Right lobe of liver (tissue), 6 donors: Measurements from ENCODE around the gene TLR10. TPM values are rescaled to one million over a fixed set of nuclear protein-coding genes. Genes with fewer than 3 reads are reported as not detected.

ENCODE experiments used
- ATAC-seq, 4 donors: fragments of 200-7000 bp; cut with Tn5 transposase; one replicate each; pipeline ENCODE4 v1.9.1; 2020; ENCODE audit warnings: mild to moderate bottlenecking in 4 of 4, moderate library complexity in 4 of 4
- DNase-seq, 3 donors: peaks; one replicate each; pipeline ENCODE4 v3.0.0-alpha.2; 2020
- H3K27ac ChIP-seq, 3 donors: fragments of 200-600 bp; one replicate each; pipeline ENCODE4 v1.8.0; 2022
- H3K27me3 ChIP-seq, 2 donors: fragments of 200-600 bp; one replicate each; pipeline ENCODE4 v1.8.0; 2022
- H3K36me3 ChIP-seq, 4 donors: fragments of 200-600 bp; sonication (generic) in 1 of 4; one replicate each; pipeline versions ENCODE4 v1.5.1 to v1.8.0; 2017 to 2022; ENCODE audit warnings: control low read depth in 1 of 4
- H3K4me1 ChIP-seq, 4 donors: fragments of 200-600 bp; sonication (generic) in 1 of 4; one replicate each; pipeline versions ENCODE4 v1.5.1 to v1.8.0; 2017 to 2022; ENCODE audit warnings: control low read depth in 1 of 4
- H3K4me3 ChIP-seq, 3 donors: fragments of 200-600 bp; one replicate each; pipeline ENCODE4 v1.8.0; 2022
- H3K9me3 ChIP-seq, 4 donors: fragments of 200-600 bp; sonication (generic) in 1 of 4; one replicate each; pipeline versions ENCODE4 v1.5.1 to v1.8.0; 2017 to 2022; ENCODE audit warnings: control low read depth in 1 of 4
- CTCF ChIP-seq, 4 donors: fragments of 200-600 bp in 3 of 4; fragments of 450-650 bp in 1 of 4; IDR thresholded peaks; one replicate each; pipeline versions ENCODE4 v1.5.1 to v1.8.0; 2016 to 2022; ENCODE audit warnings: antibody characterized with exemption in 4 of 4, mild to moderate bottlenecking in 2 of 4
- POLR2A ChIP-seq: fragments of 450-650 bp; IDR thresholded peaks from one replicate; pipeline ENCODE4 v1.6.1; 2017; ENCODE audit warnings: antibody characterized with exemption, mild to moderate bottlenecking
- WGBS: methylation state at CpG from one replicate; pipeline ENCODE4 v1.1.6; 2018; ENCODE audit warnings: low coverage, low lambda C conversion rate; ENCODE audit not compliant: insufficient coverage; ENCODE audit errors: missing lambda C conversion rate; 5-methylcytosine and 5-hydroxymethylcytosine counted together
- intact Hi-C, 2 donors: fragments of 100-400 bp; cut with DNase I; formaldehyde crosslinking; loops; one replicate each; pipeline versions ENCODE4 v1.11.2 to v1.14.1; 2022
- total RNA-seq, 6 experiments: library from RNA; depleted of rRNA in 2 of 6; stranded (reverse); fragments of >200 nt in 2 of 6; fragmentation: NEBNext Ultra II Directional in 3 of 6; extraction: Animal tissue kit (Norgen Biotek cat#: 25700) in 3 of 6; gene quantifications; one replicate each; pipeline versions ENCODE4 v1.1.0 to v1.2.4, GENCODE V29; 2016 to 2023
- donor health status: DM: no; HTN: yes; CAD: no.
- donor health status: DM: no; HTN: no; CAD: no.
- donor health status: DM: no; HTN: no; CAD: no.
- donor health status: DM: no; HTN: yes; CAD: no.
- donor health status: DM: no; HTN: yes; CAD: no.

TLR10 gene
- total RNA-seq, 6 experiments from 2014 or later: 0.16 to 0.68 (median 0.39) TPM; not detected in 2

- H3K4me1 ChIP-seq: peaks cover 0 to 29% (median 5%) of the 10 kb centered on the region in 4 donors
- WGBS: 73% methylated on average over 8 of the region's 8 CpGs
- DNase-seq (no peak), ATAC-seq (peak; percentile 14 to 52 (median 36))
- intact Hi-C loops: no loop called here
- no peak overlapping the region for H3K4me3 ChIP-seq
- H3K27me3 ChIP-seq: no peaks in the 10 kb centered on the region
- peak overlapping the region in 1 of 3 donors; percentile 1 for H3K27ac ChIP-seq
- no peak for TF ChIP-seq CTCF (IDR thresholded peaks at IDR 0.05)
- no peak for TF ChIP-seq POLR2A
- H3K9me3 ChIP-seq: no peaks in the 10 kb centered on the region
- H3K36me3 ChIP-seq: no peaks in the 10 kb centered on the region
These were observed 3.2 kb upstream of the TLR10 start for GRCh38 chr4:38785901-38786402.

DNA sequence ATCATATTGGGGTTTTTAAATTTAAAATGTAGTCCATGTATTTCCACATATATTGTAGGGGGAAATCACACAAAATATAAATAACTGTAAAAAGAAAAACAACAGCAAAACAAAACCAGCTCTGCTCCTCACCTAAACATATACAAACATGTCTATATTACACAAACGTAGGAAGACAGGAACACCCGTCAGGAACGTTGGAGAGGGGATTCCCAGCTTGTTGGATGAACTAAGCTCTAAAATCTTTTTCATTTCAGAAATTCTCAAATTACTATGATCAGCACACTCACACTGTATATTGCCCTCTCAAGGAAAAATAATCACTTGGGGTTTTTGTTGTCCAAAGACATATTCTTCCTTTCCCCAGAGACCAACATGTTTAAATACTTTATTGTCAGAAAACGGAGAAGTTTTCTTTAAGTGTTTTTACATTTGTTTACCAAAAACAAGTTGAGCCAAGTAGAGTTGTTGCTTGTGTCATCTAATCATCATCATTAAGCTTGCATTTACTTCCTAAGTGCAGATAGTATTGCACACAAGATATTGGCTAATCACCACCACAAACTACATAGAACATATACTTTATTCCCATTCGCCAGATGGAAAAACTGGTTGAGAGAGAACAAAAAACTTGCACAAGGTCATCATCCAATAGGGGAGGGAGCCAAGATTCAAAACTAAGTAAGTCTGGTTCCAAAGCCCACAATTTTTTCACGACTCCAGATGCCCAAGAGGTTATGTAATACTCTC is 2.4 kb upstream of the TLR10 start:
- ATAC-seq: no peak
- TF ChIP-seq POLR2A (no peak), CTCF (IDR thresholded peaks at IDR 0.05) (no peak)
- Histone ChIP-seq H3K27ac (no peak overlapping the region), H3K4me1 (peaks cover 0 to 25% (median 5%) of the 10 kb centered on the region in 4 donors), H3K36me3 (no peaks in the 10 kb centered on the region), H3K9me3 (no peaks in the 10 kb centered on the region), H3K27me3 (no peaks in the 10 kb centered on the region), H3K4me3 (no peak overlapping the region)
- intact Hi-C loops: no loop called here
- no peak for DNase-seq
- WGBS: 48% methylated on average over 6 of the region's 6 CpGs

DNA sequence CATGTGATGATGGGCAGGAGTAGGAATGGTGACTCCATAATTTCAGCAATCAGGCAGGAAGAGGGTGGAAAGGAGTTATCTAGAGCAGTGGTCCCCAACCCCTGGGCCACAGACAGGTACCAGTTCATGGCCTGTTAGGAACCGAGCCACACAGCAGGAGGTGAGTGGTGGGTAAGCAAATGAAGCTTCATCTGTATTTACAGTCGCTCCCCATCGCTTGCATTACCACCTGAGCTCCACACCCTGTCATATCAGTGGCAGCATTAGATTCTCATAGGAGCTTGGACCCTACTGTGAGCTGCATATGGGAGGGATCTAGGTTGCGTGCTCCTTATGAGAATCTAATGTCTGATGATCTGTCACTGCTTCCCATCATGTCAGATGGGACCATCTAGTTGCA is 1.4 kb upstream of the TLR10 start:
- 80% methylated on average over 1 of the region's 4 CpGs for WGBS

DNA sequence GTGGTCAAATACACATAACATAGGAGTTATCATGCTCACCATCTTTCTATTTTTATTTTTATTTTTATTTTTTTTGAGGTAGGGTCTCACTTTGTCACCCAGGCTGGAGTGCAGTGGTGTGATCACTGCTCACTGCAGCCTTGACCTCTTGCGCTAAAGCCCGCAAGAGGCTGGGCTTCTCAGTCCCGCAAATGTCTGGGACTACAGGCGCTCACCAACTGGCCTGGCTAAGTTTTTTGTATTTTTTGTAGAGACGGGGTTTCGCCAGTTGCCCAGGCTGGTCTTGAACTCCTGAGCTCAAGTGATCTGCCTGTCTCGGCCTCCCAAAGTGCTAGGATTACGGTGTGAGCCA is 295 bp upstream of the TLR10 start:
- intact Hi-C loops: no loop called here
- Histone ChIP-seq H3K36me3 (no peaks in the 10 kb centered on the region), H3K4me1 (peaks cover 0 to 11% (median 2%) of the 10 kb centered on the region in 4 donors), H3K27ac (no peak overlapping the region), H3K4me3 (no peak overlapping the region), H3K27me3 (no peaks in the 10 kb centered on the region), H3K9me3 (no peaks in the 10 kb centered on the region)
- DNase-seq: peak in 1 of 3 donors; percentile 10
- ATAC-seq: no peak
- WGBS: 79% methylated on average over 5 of the region's 8 CpGs
- TF ChIP-seq CTCF (IDR thresholded peaks at IDR 0.05) (no peak), POLR2A (no peak)

More for the DNA sequence above, 1.4 kb upstream of the TLR10 start:
- Histone ChIP-seq H3K9me3 (no peaks in the 10 kb centered on the region), H3K27me3 (no peaks in the 10 kb centered on the region), H3K4me3 (no peak overlapping the region), H3K4me1 (peaks cover 0 to 20% (median 5%) of the 10 kb centered on the region in 4 donors), H3K36me3 (no peaks in the 10 kb centered on the region), H3K27ac (no peak overlapping the region)
- intact Hi-C loops: no loop called here
- no peak for TF ChIP-seq POLR2A
- TF ChIP-seq CTCF (IDR thresholded peaks at IDR 0.05): no peak
- ATAC-seq (no peak), DNase-seq (no peak)
